ENCODE data around the gene TRIM37.
"Not testable (repeated sequence)": the region's sequence is repeated elsewhere in the genome, so short reads cannot be mapped to it uniquely, and the experiment has no call there.

TRIM37 gene

GRCh38 chr17:58993311-58993710 is 113.4 kb downstream of the TRIM37 start:
- DNase-seq (ENCODE audit: low read depth): no peak

GRCh38 chr17:58991718-58992331 is 114.9 kb downstream of the TRIM37 start:
- DNase-seq (ENCODE audit: low read depth): no peak

GRCh38 chr17:58989629-58990028 is 117.1 kb downstream of the TRIM37 start:
- DNase-seq (ENCODE audit: low read depth): no peak

DNA sequence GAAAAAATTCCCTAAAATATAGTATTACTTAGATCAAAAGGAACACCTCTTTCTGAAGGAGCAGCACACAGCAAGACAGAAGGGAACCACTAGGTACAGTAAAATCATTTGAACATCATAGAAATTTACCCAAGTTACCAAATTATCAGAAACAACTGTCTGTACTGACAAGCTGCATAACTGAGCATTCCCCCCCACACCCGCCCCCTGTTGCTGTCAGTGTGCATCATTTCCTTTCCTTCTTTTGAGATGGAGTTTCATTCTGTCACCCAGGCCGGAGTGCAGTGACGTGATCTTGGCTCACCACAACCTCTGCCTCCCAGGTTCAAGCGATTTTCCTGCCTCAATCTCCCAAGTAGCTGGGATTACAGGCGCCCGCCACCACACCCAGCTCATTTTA is 120.7 kb downstream of the TRIM37 start:
- no peak for DNase-seq (ENCODE audit: low read depth)

DNA sequence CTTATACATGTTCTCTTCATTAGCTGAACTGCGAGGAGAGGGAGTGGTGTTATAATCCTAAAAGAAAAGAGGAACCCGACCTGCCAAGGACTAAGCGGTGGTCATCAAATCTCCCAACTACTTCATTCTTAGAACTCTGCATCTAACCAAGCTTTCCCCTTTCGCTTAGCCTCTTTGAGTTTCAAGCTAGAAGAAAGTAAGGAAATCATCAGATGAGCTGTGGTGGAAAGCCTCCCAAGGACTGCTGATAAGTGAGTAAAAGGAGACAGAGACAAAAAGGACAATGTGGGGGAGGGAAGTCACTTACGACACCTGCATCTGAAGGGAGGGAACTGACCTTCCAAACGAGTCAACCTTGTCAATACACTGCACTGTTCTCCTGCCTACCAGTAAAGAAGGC is 121.3 kb downstream of the TRIM37 start:
- no peak for DNase-seq (ENCODE audit: low read depth)

DNA sequence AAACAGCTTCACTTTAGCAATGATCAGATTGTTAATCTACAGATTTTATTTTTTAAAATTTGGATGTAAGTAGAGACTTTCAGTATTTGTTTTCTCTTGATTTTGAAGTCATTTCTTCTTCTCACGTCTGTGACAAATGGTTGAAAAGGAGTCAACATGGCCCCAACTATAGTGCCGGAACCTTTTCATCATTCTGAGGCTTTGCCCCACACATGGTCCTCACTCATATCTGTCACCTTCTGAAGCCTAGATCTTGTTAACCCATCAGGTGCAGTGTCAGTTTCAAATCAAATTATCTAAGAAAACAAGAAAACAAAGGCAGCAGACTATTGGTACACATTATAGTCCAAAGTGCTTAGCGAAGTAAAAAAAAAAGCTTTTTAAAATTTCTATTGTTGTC is 124.1 kb downstream of the TRIM37 start:
- DNase-seq (ENCODE audit: low read depth): no peak

DNA sequence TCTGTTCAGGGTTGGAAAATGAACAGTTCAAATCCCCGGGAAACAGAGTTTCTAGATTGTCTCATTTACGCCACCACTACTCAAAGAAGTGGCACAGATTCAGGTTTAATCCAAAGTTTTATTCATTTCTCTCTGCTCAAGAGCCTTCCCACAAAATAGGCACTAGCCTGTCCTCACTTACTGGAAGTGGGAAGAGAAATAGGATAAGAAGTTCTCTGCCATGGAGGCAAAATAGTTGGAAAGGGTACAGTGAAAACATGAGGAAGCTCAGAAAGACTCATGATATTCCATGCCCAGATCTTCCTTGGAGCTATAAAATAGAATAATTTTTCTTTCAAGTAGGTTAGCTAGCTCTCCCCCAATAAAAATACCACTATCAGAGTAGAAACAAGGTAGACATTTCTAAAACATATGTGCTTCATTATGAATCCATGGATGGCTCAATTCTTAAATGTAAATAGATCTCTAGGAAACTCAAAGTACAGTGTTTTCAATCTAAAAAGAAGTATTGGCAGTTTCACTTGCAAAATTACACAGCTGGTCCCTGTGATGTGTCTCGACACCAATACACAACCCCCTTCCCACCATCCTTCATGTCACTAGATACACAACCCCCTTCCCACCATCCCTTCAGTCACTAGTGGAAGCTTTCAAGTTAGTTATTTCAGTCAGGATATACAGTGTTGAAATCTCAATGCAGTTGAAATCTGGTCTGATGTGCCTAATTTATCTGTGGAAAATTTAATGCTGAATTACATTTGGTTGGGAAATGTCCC is 125.8 kb downstream of the TRIM37 start:
- DNase-seq (ENCODE audit: low read depth): no peak

GRCh38 chr17:58976541-58976940 is 130.1 kb downstream of the TRIM37 start:
- DNase-seq (ENCODE audit: low read depth): no peak

GRCh38 chr17:58974354-58974753 is 132.3 kb downstream of the TRIM37 start:
- no peak for DNase-seq (ENCODE audit: low read depth)

GRCh38 chr17:58970609-58971450 is 135.8 kb downstream of the TRIM37 start:
- DNase-seq (ENCODE audit: low read depth): no peak

DNA sequence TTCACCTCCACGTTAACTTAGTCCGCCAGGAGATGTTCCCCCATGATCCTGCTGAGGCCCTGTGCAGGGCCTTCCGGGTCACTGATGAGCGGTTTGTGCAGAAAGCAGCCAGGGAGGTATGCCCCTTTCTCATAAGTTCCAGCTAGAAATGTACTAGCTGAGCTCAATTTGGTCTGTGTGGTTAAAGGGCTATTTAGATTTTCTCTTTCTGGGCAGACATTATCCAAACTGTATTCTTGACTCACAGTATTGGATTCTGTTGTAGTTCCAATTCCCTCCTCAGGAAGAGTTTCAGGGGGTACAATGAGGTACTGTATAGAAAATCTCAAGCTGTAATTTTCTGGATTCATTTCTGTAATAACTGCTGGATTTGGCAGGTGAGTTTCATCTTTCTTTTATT is 137.1 kb downstream of the TRIM37 start:
- no peak for DNase-seq (ENCODE audit: low read depth)

DNA sequence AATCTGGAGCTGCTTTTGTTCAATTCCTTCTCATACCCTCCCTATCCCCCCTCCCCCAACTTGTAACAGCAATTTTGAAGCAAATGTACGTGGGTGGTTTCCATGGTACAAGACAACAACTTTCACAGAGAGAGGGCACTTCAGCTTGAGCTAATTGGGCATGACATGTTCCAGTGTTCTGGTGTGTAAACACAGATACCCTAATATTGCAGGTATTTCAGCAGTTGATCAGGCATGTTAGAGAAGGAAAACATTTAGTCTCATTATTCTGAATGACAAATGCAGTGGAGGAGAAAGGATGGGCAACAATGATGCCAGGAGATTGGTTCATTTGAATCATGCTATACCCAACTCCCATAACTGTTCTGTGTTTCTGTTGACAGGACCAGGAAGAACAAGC is 137.5 kb downstream of the TRIM37 start:
- no peak for DNase-seq (ENCODE audit: low read depth)

DNA sequence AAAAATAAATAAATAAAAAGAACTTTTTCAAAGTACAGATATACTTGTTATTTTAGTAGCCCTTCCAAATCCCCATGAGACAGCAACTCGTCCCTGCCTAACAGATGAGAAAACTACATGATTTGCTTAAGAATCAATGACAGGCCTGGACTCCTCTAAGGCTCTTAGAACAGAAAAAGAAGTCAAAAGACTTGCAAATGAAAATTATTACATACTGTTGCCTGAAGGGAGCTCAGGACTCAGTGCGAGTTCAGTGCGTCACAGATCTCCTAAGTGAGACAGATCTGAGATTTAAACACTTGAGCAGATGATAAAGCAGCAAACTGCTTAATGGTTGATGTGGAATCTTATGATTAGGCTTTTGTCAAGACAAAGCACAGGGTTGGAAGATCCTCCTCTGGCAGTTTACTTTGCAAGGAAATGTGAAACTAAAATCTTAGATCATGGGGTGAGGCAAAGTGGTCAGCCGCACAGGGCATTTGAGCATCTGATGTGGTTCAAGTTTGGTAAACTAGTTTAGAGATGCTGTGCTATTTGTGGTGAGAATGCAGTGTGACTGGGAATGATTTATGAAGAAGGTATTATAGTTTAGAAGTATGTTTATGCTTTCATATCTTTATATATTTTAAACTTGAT is 138.1 kb downstream of the TRIM37 start:
- no peak for DNase-seq (ENCODE audit: low read depth)

GRCh38 chr17:58966208-58966607 is 140.5 kb downstream of the TRIM37 start:
- no peak for DNase-seq (ENCODE audit: low read depth)

GRCh38 chr17:58965221-58965620 is 141.5 kb downstream of the TRIM37 start:
- no peak for DNase-seq (ENCODE audit: low read depth)

DNA sequence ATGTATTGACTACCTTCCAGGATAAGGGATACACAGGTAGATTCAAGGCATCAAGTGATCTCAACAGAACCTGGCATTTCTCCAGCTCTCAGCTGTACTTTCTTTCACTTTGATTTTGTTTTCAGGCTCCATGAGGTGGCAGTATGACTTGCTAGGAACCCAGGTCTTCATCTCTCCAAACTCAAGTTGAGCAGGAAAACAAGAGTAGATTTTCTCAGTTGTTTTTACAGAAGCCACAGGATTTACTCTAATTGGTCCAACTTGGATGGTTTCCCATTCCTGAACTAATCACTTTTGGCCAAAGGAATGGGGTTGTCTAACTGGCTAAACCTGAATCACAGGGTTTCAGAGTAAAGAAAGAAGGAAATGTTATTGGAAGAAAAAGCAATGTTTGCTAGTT is 146.6 kb downstream of the TRIM37 start:
- no peak for DNase-seq (ENCODE audit: low read depth)

- not testable (repeated sequence) for DNase-seq (ENCODE audit: low read depth)
Measured at GRCh38 chr17:58957725-58958073, 149.0 kb downstream of the TRIM37 start.

GRCh38 chr17:58956997-58957724 is 149.5 kb downstream of the TRIM37 start:
- DNase-seq (ENCODE audit: low read depth): no peak

DNA sequence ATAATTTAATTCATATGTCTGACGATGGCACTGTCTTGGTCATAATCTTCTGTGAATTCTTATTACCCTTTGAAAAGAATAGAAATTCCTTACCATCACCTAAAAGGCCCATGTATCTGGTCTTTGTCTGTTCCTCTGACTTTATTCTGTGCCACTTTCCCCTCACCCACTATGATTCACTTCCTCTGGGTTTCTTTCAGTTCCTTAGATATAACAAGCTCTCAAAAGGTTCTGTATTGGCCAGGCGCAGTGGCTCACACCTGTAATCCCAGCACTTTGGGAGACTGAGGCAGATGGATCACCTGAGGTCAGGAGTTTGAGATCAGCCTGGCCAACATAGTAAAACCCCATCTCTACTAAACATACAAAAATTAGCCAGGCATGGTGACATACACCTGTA is 152.3 kb downstream of the TRIM37 start:
- not testable (repeated sequence) for DNase-seq (ENCODE audit: low read depth)

GRCh38 chr17:58947824-58948223 is 158.9 kb downstream of the TRIM37 start:
- no peak for DNase-seq (ENCODE audit: low read depth)

DNA sequence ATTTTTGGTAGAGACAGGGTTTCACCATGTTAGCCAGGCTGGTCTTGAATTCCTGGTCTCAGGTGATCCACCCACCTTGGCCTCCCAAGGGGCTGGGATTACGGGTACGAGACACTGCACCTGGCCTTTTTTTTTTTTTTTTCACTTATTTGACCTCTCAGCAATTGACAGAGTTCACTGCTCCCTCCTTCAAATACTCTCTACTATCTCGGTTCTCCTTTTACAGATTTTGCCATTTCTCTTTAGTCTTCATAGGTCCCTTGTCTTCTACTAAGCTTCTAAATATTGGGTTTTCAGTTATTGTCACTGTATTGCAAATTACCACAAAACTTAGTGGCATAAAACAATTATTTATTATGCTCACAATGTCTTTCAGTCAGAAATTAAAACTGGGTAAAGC is 159.3 kb downstream of the TRIM37 start:
- no peak for DNase-seq (ENCODE audit: low read depth)

GRCh38 chr17:58944166-58944565 is 162.5 kb downstream of the TRIM37 start:
- DNase-seq (ENCODE audit: low read depth): no peak
